Aorta (tissue), 5 donors: ENCODE results near the gene CD48. TPM values are rescaled to one million over a fixed set of nuclear protein-coding genes. Genes with fewer than 3 reads are reported as not detected.
A peak's percentile ranks its signal among the peaks of the same experiment; 100 is the strongest.

ENCODE experiments used
- ATAC-seq: fragments of 200-7000 bp; cut with Tn5 transposase; one replicate; pipeline ENCODE4 v1.9.1; 2022; ENCODE audit warnings: moderate library complexity; ENCODE audit not compliant: low FRiP score
- DNase-seq, 2 donors: peaks; one replicate each; pipeline ENCODE4 v3.0.0-alpha.2; 2020
- H3K27ac ChIP-seq, 2 donors: one replicate each; pipeline ENCODE4 v1.5.1; 2013; ENCODE audit warnings: low read length in 2 of 2, mild to moderate bottlenecking in 2 of 2, moderate library complexity in 2 of 2, control low read depth in 1 of 2, inconsistent platforms in 1 of 2, low read depth in 1 of 2
- H3K27me3 ChIP-seq, 2 donors: one replicate each; pipeline ENCODE4 v1.6.1; 2013; ENCODE audit warnings: control low read depth in 1 of 2, low read length in 1 of 2, mild to moderate bottlenecking in 1 of 2, moderate library complexity in 1 of 2; ENCODE audit not compliant: insufficient read depth in 2 of 2, control insufficient read depth in 1 of 2
- H3K36me3 ChIP-seq, 2 donors: one replicate each; pipeline ENCODE4 v1.6.1; 2013; ENCODE audit warnings: control low read depth in 1 of 2, low read length in 1 of 2, mild to moderate bottlenecking in 1 of 2; ENCODE audit not compliant: insufficient read depth in 2 of 2, control insufficient read depth in 1 of 2
- H3K4me1 ChIP-seq, 2 donors: one replicate each; pipeline ENCODE4 v1.6.1; 2013; ENCODE audit warnings: low read length in 2 of 2, control low read depth in 1 of 2, mild to moderate bottlenecking in 1 of 2, moderate library complexity in 1 of 2; ENCODE audit not compliant: insufficient read depth in 2 of 2, control insufficient read depth in 1 of 2
- H3K4me3 ChIP-seq, 2 donors: one replicate each; pipeline ENCODE4 v1.5.1; 2013; ENCODE audit warnings: low read length in 2 of 2, control low read depth in 1 of 2, mild to moderate bottlenecking in 1 of 2
- H3K9me3 ChIP-seq: one replicate; pipeline ENCODE4 v1.6.1; 2013; ENCODE audit warnings: mild to moderate bottlenecking, low read length; ENCODE audit not compliant: control insufficient read depth
- WGBS, 2 donors: extraction: QIAGEN DNeasy Blood & Tissue Kit; methylation state at CpG; one replicate each; pipeline ENCODE4 v1.1.7; 2013; 5-methylcytosine and 5-hydroxymethylcytosine counted together
- intact Hi-C, 2 donors: fragments of 100-400 bp; cut with DNase I; formaldehyde crosslinking; loops; one replicate each; pipeline versions ENCODE4 v1.14.2 to v1.15.0; 2022
- polyA plus RNA-seq, 2 donors: library from polyadenylated mRNA; stranded (reverse); fragments of 200-250 nt; gene quantifications; one replicate each; pipeline ENCODE4 v1.2.3, GENCODE V29; 2013
- total RNA-seq, 2 donors: library from RNA; stranded (reverse); fragmentation: NEBNext Ultra II Directional; extraction: Animal tissue kit (Norgen Biotek cat#: 25700); gene quantifications; one replicate each; pipeline ENCODE4 v1.2.1, GENCODE V29; 2021
- donor health status: healthy with polysubstance abuse.
- donor health status: Bipolar disorder and iron deficiency.
- donor health status: DM: no; HTN: no; CAD: no.
- donor health status: DM: no; HTN: no; CAD: no.
- donor health status: DM: yes; HTN: yes; CAD: no.

The CD48 gene
- total and polyA plus RNA-seq, 4 donors: 1.7 to 11.3 (median 5.2) TPM

GRCh38 chr1:160680399-160680798 is 31.2 kb downstream of the CD48 start:
- DNase-seq (no peak), ATAC-seq (no peak)
- H3K36me3 ChIP-seq: no peaks in the 10 kb centered on the region
- no peak overlapping the region for H3K4me3 ChIP-seq
- intact Hi-C loops: no loop called here
- WGBS, 2 donors: 92% methylated on average over 8 of the region's 8 CpGs
- no peaks in the 10 kb centered on the region for H3K4me1 ChIP-seq
- no peak overlapping the region for H3K27ac ChIP-seq
- no peaks in the 10 kb centered on the region for H3K9me3 ChIP-seq
- H3K27me3 ChIP-seq: peaks cover 1% of the 10 kb centered on the region in 2 donors

- intact Hi-C loops: no loop called here
- no peak overlapping the region for H3K4me3 ChIP-seq
- peaks cover 1 to 4% of the 10 kb centered on the region in 2 donors for H3K27me3 ChIP-seq
- DNase-seq (no peak), ATAC-seq (no peak)
- 73 to 81% methylated on average over 3 of the region's 3 CpGs for WGBS, 2 donors
- no peaks in the 10 kb centered on the region for H3K9me3 ChIP-seq
- H3K4me1 ChIP-seq: no peaks in the 10 kb centered on the region
- no peak overlapping the region for H3K27ac ChIP-seq
- H3K36me3 ChIP-seq: no peaks in the 10 kb centered on the region
These were observed 31.7 kb downstream of the CD48 start for GRCh38 chr1:160679893-160680292.

GRCh38 chr1:160676869-160677597 is 34.6 kb downstream of the CD48 start:
- 75% methylated on average over 13 of the region's 13 CpGs for WGBS, 2 donors
- DNase-seq (no peak), ATAC-seq (no peak)
- H3K4me1 ChIP-seq: no peaks in the 10 kb centered on the region
- H3K27me3 ChIP-seq: peaks cover 0 to 4% of the 10 kb centered on the region in 2 donors
- no peaks in the 10 kb centered on the region for H3K36me3 ChIP-seq
- no peaks in the 10 kb centered on the region for H3K9me3 ChIP-seq
- H3K4me3 ChIP-seq: no peak overlapping the region
- H3K27ac ChIP-seq: no peak overlapping the region
- intact Hi-C loops: no loop called here

- DNase-seq: peak; percentile 84 to 85
- H3K36me3 ChIP-seq: no peaks in the 10 kb centered on the region
- peaks cover 0 to 4% of the 10 kb centered on the region in 2 donors for H3K27me3 ChIP-seq
- no peaks in the 10 kb centered on the region for H3K9me3 ChIP-seq
- H3K27ac ChIP-seq: no peak overlapping the region
- WGBS, 2 donors: 54 to 55% methylated on average over 6 of the region's 6 CpGs
- H3K4me3 ChIP-seq: no peak overlapping the region
- ATAC-seq: no peak
- intact Hi-C loops: no loop called here
- no peaks in the 10 kb centered on the region for H3K4me1 ChIP-seq
These were observed 35.8 kb downstream of the CD48 start for GRCh38 chr1:160675641-160676410.

GRCh38 chr1:160674415-160674814 is 37.2 kb downstream of the CD48 start:
- H3K4me3 ChIP-seq: no peak overlapping the region
- H3K27me3 ChIP-seq: peaks cover 0 to 4% of the 10 kb centered on the region in 2 donors
- no peak overlapping the region for H3K27ac ChIP-seq
- no peaks in the 10 kb centered on the region for H3K9me3 ChIP-seq
- 61 to 62% methylated on average over 2 of the region's 2 CpGs for WGBS, 2 donors
- ATAC-seq (no peak), DNase-seq (no peak)
- no peaks in the 10 kb centered on the region for H3K36me3 ChIP-seq
- H3K4me1 ChIP-seq: no peaks in the 10 kb centered on the region
- intact Hi-C loops: no loop called here

GRCh38 chr1:160672789-160673695 is 38.6 kb downstream of the CD48 start:
- 47 to 49% methylated on average over 6 of the region's 6 CpGs for WGBS, 2 donors

GRCh38 chr1:160671603-160672517 is 39.8 kb downstream of the CD48 start:
- H3K27me3 ChIP-seq: peaks cover 0 to 4% of the 10 kb centered on the region in 2 donors
- intact Hi-C loops: no loop called here
- no peaks in the 10 kb centered on the region for H3K4me1 ChIP-seq
- no peak overlapping the region for H3K4me3 ChIP-seq
- ATAC-seq: no peak
- no peaks in the 10 kb centered on the region for H3K9me3 ChIP-seq
- no peak overlapping the region for H3K27ac ChIP-seq
- no peaks in the 10 kb centered on the region for H3K36me3 ChIP-seq
- 26 to 38% methylated on average over 3 of the region's 3 CpGs for WGBS, 2 donors
- DNase-seq: no peak

More at GRCh38 chr1:160672789-160673695, 38.6 kb downstream of the CD48 start:
- ATAC-seq: no peak
- H3K4me1 ChIP-seq: no peaks in the 10 kb centered on the region
- H3K9me3 ChIP-seq: no peaks in the 10 kb centered on the region
- no peaks in the 10 kb centered on the region for H3K36me3 ChIP-seq
- intact Hi-C loops: no loop called here
- DNase-seq: no peak
- no peak overlapping the region for H3K27ac ChIP-seq
- peaks cover 0 to 4% of the 10 kb centered on the region in 2 donors for H3K27me3 ChIP-seq
- no peak overlapping the region for H3K4me3 ChIP-seq

- no peaks in the 10 kb centered on the region for H3K36me3 ChIP-seq
- no peaks in the 10 kb centered on the region for H3K4me1 ChIP-seq
- H3K27me3 ChIP-seq: peaks cover 0 to 4% of the 10 kb centered on the region in 2 donors
- no peak overlapping the region for H3K4me3 ChIP-seq
- WGBS, 2 donors: 72 to 73% methylated on average over 4 of the region's 4 CpGs
- intact Hi-C loops: no loop called here
- DNase-seq: no peak
- no peak for ATAC-seq
- H3K9me3 ChIP-seq: no peaks in the 10 kb centered on the region
- no peak overlapping the region for H3K27ac ChIP-seq
These were observed 40.9 kb downstream of the CD48 start for GRCh38 chr1:160670701-160671100.
